H1 (cell line): ENCODE measurements around the gene PSORS1C1. TPM values are rescaled to one million over a fixed set of nuclear protein-coding genes. Genes with fewer than 3 reads are reported as not detected.

Source experiments
- ATF2 ChIP-seq: IDR thresholded peaks from 2 replicates; pipeline ENCODE4 v1.6.1; 2012; ENCODE audit warnings: low read length, inconsistent platforms
- BACH1 ChIP-seq: IDR thresholded peaks from 2 replicates; pipeline ENCODE4 v1.6.1; 2012; ENCODE audit warnings: low read length, improper control_type of control experiment
- CREB1 ChIP-seq: IDR thresholded peaks from 2 replicates; pipeline ENCODE4 v1.6.1; 2012; ENCODE audit warnings: inconsistent platforms
- CTBP2 ChIP-seq: IDR thresholded peaks from 2 replicates; pipeline ENCODE4 v1.7.0; 2011; ENCODE audit warnings: borderline replicate concordance, mild to moderate bottlenecking, moderate library complexity, mixed read lengths, low read length; ENCODE audit not compliant: insufficient read depth, insufficient read length
- EP300 ChIP-seq, 2 experiments: IDR thresholded peaks; 1 replicate in 1 of 2; 2 replicates in 1 of 2; pipeline ENCODE4 v1.6.1; 2011 to 2012; ENCODE audit warnings: low read depth in 2 of 2, low read length in 2 of 2, mild to moderate bottlenecking in 2 of 2, borderline replicate concordance in 1 of 2, inconsistent platforms in 1 of 2, moderate library complexity in 1 of 2
- JUND ChIP-seq: IDR thresholded peaks from 2 replicates; pipeline ENCODE4 v1.6.1; 2011; ENCODE audit warnings: mild to moderate bottlenecking, improper control_type of control experiment, low read length
- MAFK ChIP-seq: IDR thresholded peaks from 2 replicates; pipeline ENCODE4 v1.6.1; 2012; ENCODE audit warnings: low read depth, mild to moderate bottlenecking, improper control_type of control experiment, low read length
- NANOG ChIP-seq: IDR thresholded peaks from 2 replicates; pipeline ENCODE4 v1.6.1; 2011; ENCODE audit warnings: low read length, low read depth, mild to moderate bottlenecking, inconsistent platforms; ENCODE audit not compliant: insufficient read depth, poor library complexity, severe bottlenecking
- NRF1 ChIP-seq: IDR thresholded peaks from 2 replicates; pipeline ENCODE4 v1.6.1; 2011; ENCODE audit warnings: mild to moderate bottlenecking, low read depth, low read length, improper control_type of control experiment
- PHF8 ChIP-seq: fragments of 200-600 bp; sonication (generic); conservative IDR thresholded peaks from 2 replicates; pipeline ENCODE4 v1.7.1; 2012; ENCODE audit warnings: low read depth, mild to moderate bottlenecking, inconsistent platforms, low read length, moderate library complexity
- POLR2A ChIP-seq, 2 experiments: IDR thresholded peaks; 1 replicate in 1 of 2; 2 replicates in 1 of 2; pipeline ENCODE4 v1.6.1; 2011; ENCODE audit warnings: low read depth in 2 of 2, low read length in 2 of 2, mild to moderate bottlenecking in 2 of 2; ENCODE audit errors: control extremely low read depth in 1 of 2
- SAP30 ChIP-seq: fragments of 300-600 bp; sonication (generic); IDR thresholded peaks from 2 replicates; pipeline ENCODE4 v1.7.1; 2012; ENCODE audit warnings: low read length, moderate library complexity, mild to moderate bottlenecking, inconsistent platforms; ENCODE audit not compliant: insufficient read depth, insufficient replicate concordance
- SP1 ChIP-seq: IDR thresholded peaks from 2 replicates; pipeline ENCODE4 v1.6.1; 2011; ENCODE audit warnings: low read depth, low read length
- SUZ12 ChIP-seq: fragments of 200-600 bp; sonication (generic); IDR thresholded peaks from 2 replicates; pipeline ENCODE4 v1.6.1; 2012; ENCODE audit warnings: mild to moderate bottlenecking, inconsistent platforms, low read length, moderate library complexity, mixed read lengths
- TAF1 ChIP-seq: IDR thresholded peaks from 2 replicates; pipeline ENCODE4 v1.6.1; 2011; ENCODE audit warnings: mild to moderate bottlenecking, low read depth, low read length
- TAF7 ChIP-seq: optimal IDR thresholded peaks from 2 replicates; pipeline ENCODE3; 2011; ENCODE audit warnings: low read depth, mild to moderate bottlenecking, inconsistent platforms, low read length, moderate library complexity, borderline replicate concordance
- USF2 ChIP-seq: IDR thresholded peaks from 2 replicates; pipeline ENCODE4 v1.6.1; 2011; ENCODE audit warnings: low read length, improper control_type of control experiment
- polyA plus RNA-seq, 7 experiments: library from polyadenylated mRNA; depleted of rRNA in 3 of 7; stranded (reverse) in 5 of 7; unstranded in 2 of 7; fragments of >200 nt in 5 of 7; fragments of 200-250 nt in 2 of 7; gene quantifications; 1 replicate in 5 of 7; 2 replicates in 1 of 7; 4 replicates in 1 of 7; pipeline versions ENCODE4 v1.2.1 to v1.2.3, GENCODE V29; 2011 to 2013; ENCODE audit warnings: missing spikeins in 2 of 7, mixed read lengths in 2 of 7
- total RNA-seq: library from RNA; stranded (reverse); fragmentation: NEBNext Ultra II Directional; extraction: Animal tissue kit (Norgen Biotek cat#: 25700); gene quantifications from 2 replicates; pipeline ENCODE4 v1.2.1, GENCODE V29; 2021

The PSORS1C1 gene
- total and polyA plus RNA-seq, 2 of the 8 experiments (the other 6 are each of a cell fraction or from before 2014, with no cell fraction given), result 0.12 to 0.52 TPM

- TF ChIP-seq PHF8, result no peak
- no peak for TF ChIP-seq NRF1
- TF ChIP-seq POLR2A (IDR thresholded peaks at IDR 0.05; ENCODE audit: control extremely low read depth in 1 of 2, low read depth in 2 of 2, low read length in 2 of 2), result no peak
- TF ChIP-seq JUND, result no peak
- TF ChIP-seq EP300 (IDR thresholded peaks at IDR 0.05; ENCODE audit: borderline replicate concordance in 1 of 2, low read depth in 2 of 2, low read length in 2 of 2), result no peak
- no peak for TF ChIP-seq TAF1
- no peak for TF ChIP-seq USF2
- no peak for TF ChIP-seq MAFK
- TF ChIP-seq CREB1, result peak; percentile 47; the same call in 1 of the 2 replicates
- TF ChIP-seq SP1, result no peak
- no peak for TF ChIP-seq ATF2
- TF ChIP-seq CTBP2, result peak; percentile 38
- TF ChIP-seq TAF7, result no peak
- TF ChIP-seq BACH1, result no peak
- no peak for TF ChIP-seq SUZ12
- no peak for TF ChIP-seq SAP30
- peak; percentile 44 for TF ChIP-seq NANOG
These were observed 45.8 kb upstream of the PSORS1C1 start (continued) for GRCh38 chr6:31068669-31069340.
